NOMO-1 treated with dmso at 0.1 percent for 144 hours (cell line): ENCODE results near the gene EYS.
"Not testable (repeated sequence)": the region's sequence is repeated elsewhere in the genome, so short reads cannot be mapped to it uniquely, and the experiment has no call there.

Source experiments
- DNase-seq: peaks from one replicate; lab custom pipeline; 2025; ENCODE audit not compliant: unreplicated experiment; lab: John Stamatoyannopoulos, UW

The EYS gene

GRCh38 chr6:63930848-63931247 lies 1776.2 kb downstream of the EYS start:
- DNase-seq: no peak

- no peak for DNase-seq
Observed at GRCh38 chr6:63929111-63929510, 1777.9 kb downstream of the EYS start.

GRCh38 chr6:63928613-63929012 lies 1778.4 kb downstream of the EYS start:
- no peak for DNase-seq

- DNase-seq: no peak
Observed at GRCh38 chr6:63926950-63927927, 1779.8 kb downstream of the EYS start.

GRCh38 chr6:63926258-63926780 lies 1780.7 kb downstream of the EYS start:
- DNase-seq: no peak

GRCh38 chr6:63923139-63923739 lies 1783.8 kb downstream of the EYS start:
- DNase-seq: peak; percentile 5

GRCh38 chr6:63919556-63920110 lies 1787.4 kb downstream of the EYS start:
- no peak for DNase-seq

GRCh38 chr6:63912887-63913286 lies 1794.1 kb downstream of the EYS start:
- no peak for DNase-seq

GRCh38 chr6:63910863-63911551 lies 1796.0 kb downstream of the EYS start:
- no peak for DNase-seq

- peak; percentile 80 for DNase-seq
Observed at GRCh38 chr6:63904650-63905248, 1802.3 kb downstream of the EYS start.

- peak; percentile 15 for DNase-seq
Observed at GRCh38 chr6:63899550-63899949, 1807.5 kb downstream of the EYS start.

GRCh38 chr6:63897952-63898351 lies 1809.1 kb downstream of the EYS start:
- DNase-seq: no peak

GRCh38 chr6:63897459-63897858 lies 1809.6 kb downstream of the EYS start:
- no peak for DNase-seq

GRCh38 chr6:63888416-63888815 lies 1818.6 kb downstream of the EYS start:
- DNase-seq: no peak

GRCh38 chr6:63887804-63888203 lies 1819.2 kb downstream of the EYS start:
- not testable (repeated sequence) for DNase-seq

- DNase-seq: no peak
Observed at GRCh38 chr6:63887002-63887751, 1819.8 kb downstream of the EYS start.

- no peak for DNase-seq
Observed at GRCh38 chr6:63886341-63886740, 1820.7 kb downstream of the EYS start.

- no peak for DNase-seq
Observed at GRCh38 chr6:63883597-63883996, 1823.4 kb downstream of the EYS start.

- DNase-seq: no peak
Observed at GRCh38 chr6:63882208-63882607, 1824.8 kb downstream of the EYS start.

GRCh38 chr6:63881791-63882190 lies 1825.2 kb downstream of the EYS start:
- DNase-seq: no peak
